HG03565 (cell line): ENCODE data around the gene SAYSD1.

Experiments used
- ATAC-seq: cut with Tn5 transposase; IDR thresholded peaks from one replicate; pipeline ENCODE4 v1.9.1; 2021; ENCODE audit warnings: mild to moderate bottlenecking, moderate library complexity; ENCODE audit not compliant: unreplicated experiment

The SAYSD1 gene

GRCh38 chr6:39058471-39059147 lies 56.4 kb downstream of the SAYSD1 start:
- no peak for ATAC-seq

GRCh38 chr6:39057251-39058155 lies 57.5 kb downstream of the SAYSD1 start:
- no peak for ATAC-seq

GRCh38 chr6:39056681-39057080 lies 58.3 kb downstream of the SAYSD1 start:
- no peak for ATAC-seq

DNA sequence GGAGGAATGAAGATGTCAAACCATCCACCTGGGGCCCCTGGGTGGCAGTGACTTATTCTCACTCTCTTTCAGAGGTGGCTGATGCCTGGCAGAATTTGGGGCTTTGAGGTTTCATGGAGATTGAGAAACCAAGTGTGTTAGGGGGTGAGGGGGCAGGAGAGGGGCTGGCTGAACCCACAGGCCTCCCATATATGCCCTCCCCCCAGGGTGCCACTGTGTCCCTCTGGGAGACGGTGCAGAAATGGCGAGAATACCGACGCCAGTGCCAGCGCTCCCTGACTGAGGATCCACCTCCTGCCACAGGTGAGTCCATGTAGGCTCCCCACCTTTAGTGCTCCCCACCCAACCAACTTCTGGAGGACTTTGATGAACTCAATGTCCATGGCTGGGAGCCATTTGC lies 58.8 kb downstream of the SAYSD1 start:
- ATAC-seq = no peak

- ATAC-seq = no peak
These were observed 59.3 kb downstream of the SAYSD1 start for GRCh38 chr6:39055661-39056060.

- no peak for ATAC-seq
These were observed 60.3 kb downstream of the SAYSD1 start for GRCh38 chr6:39054577-39055142.
